BLaER1 (cell line): ENCODE measurements around the gene ZNF660.

Source experiments
- H3K27ac ChIP-seq: shearing (Covaris generic); formaldehyde crosslinking; 2 replicates; pipeline ENCODE4 v1.8.1; 2022
- H3K27me3 ChIP-seq: shearing (Covaris generic); formaldehyde crosslinking; 2 replicates; pipeline ENCODE4 v1.8.1; 2022
- H3K36me3 ChIP-seq: shearing (Covaris generic); formaldehyde crosslinking; 2 replicates; pipeline ENCODE4 v1.8.1; 2022
- H3K4me1 ChIP-seq: shearing (Covaris generic); formaldehyde crosslinking; 2 replicates; pipeline ENCODE4 v1.8.1; 2022
- H3K4me2 ChIP-seq: shearing (Covaris generic); formaldehyde crosslinking; 2 replicates; pipeline ENCODE4 v1.8.1; 2022
- H3K4me3 ChIP-seq: shearing (Covaris generic); formaldehyde crosslinking; 2 replicates; pipeline ENCODE4 v1.8.1; 2022
- H3K9ac ChIP-seq: shearing (Covaris generic); formaldehyde crosslinking; 2 replicates; pipeline ENCODE4 v1.8.1; 2022
- H3K9me3 ChIP-seq: shearing (Covaris generic); formaldehyde crosslinking; 2 replicates; pipeline ENCODE4 v1.8.1; 2022
- H4K20me1 ChIP-seq: shearing (Covaris generic); formaldehyde crosslinking; 2 replicates; pipeline ENCODE4 v1.8.1; 2022
- Cebpa-rat ChIP-seq: shearing (Covaris generic); IDR thresholded peaks from 2 replicates; pipeline ENCODE4 v1.8.1; 2022

The ZNF660 gene

GRCh38 chr3:44624749-44625480, 40.2 kb downstream of the ZNF660 start, which contains the start of gene ZNF197:
Gene ZNF197, plus strand, starts transcription at chr3:44625036. Its CDS starts 4,119 bp downstream, at chr3:44629155.
- Histone ChIP-seq H3K9me3 (no peaks in the 10 kb centered on the region), H4K20me1 (peaks cover 9% of the 10 kb centered on the region; the same call in 1 of the 2 replicates), H3K4me2 (peak within 1 kb of the TSS; percentile 88), H3K4me1 (peaks cover 11% of the 10 kb centered on the region), H3K27ac (peak within 1 kb of the TSS; percentile 87), H3K4me3 (peak within 1 kb of the TSS; percentile 82), H3K9ac (peak within 1 kb of the TSS; percentile 92), H3K27me3 (no peaks in the 10 kb centered on the region), H3K36me3 (peaks cover 20% of the 10 kb centered on the region)
- no peak for TF ChIP-seq Cebpa-rat

DNA sequence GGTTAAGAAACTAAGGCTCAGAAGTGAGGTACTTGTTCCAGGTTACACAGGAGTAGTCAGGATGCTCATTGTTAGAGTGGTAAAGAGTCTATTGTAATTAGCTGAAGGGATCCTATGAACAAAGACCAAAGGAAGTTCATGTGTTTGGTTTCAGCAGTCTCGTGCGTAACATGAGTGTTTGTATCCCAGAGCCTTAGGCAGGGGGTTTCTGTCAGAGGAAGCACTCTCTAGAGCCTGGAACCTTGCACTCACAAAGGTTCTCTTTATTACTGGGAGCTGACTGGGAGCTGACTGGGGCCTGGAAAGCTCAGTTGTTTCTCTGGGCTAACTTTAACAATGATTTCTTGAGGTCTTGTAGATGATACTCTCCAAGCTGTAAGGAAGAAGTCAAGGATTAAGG, 44.0 kb downstream of the ZNF660 start:
- H4K20me1 ChIP-seq = peaks cover 9% of the 10 kb centered on the region; the same call in 1 of the 2 replicates
- no peak overlapping the region for H3K4me3 ChIP-seq
- peaks cover 11% of the 10 kb centered on the region for H3K4me1 ChIP-seq
- no peak overlapping the region for H3K9ac ChIP-seq
- TF ChIP-seq Cebpa-rat = no peak
- H3K36me3 ChIP-seq = peaks cover 58% of the 10 kb centered on the region
- no peak overlapping the region for H3K4me2 ChIP-seq
- H3K27me3 ChIP-seq = no peaks in the 10 kb centered on the region
- H3K9me3 ChIP-seq = no peaks in the 10 kb centered on the region
- H3K27ac ChIP-seq = no peak overlapping the region

- Histone ChIP-seq H3K4me1 (no peaks in the 10 kb centered on the region), H3K4me2 (no peak overlapping the region), H3K9me3 (peaks cover 21% of the 10 kb centered on the region), H3K27ac (no peak overlapping the region), H4K20me1 (peaks cover 4% of the 10 kb centered on the region; the same call in 1 of the 2 replicates), H3K27me3 (no peaks in the 10 kb centered on the region), H3K4me3 (no peak overlapping the region), H3K36me3 (peaks cover 91% of the 10 kb centered on the region), H3K9ac (no peak overlapping the region)
- no peak for TF ChIP-seq Cebpa-rat
Measured at GRCh38 chr3:44632193-44632592, 47.4 kb downstream of the ZNF660 start.

- no peaks in the 10 kb centered on the region for H3K27me3 ChIP-seq
- H3K9me3 ChIP-seq = peaks cover 84% of the 10 kb centered on the region
- peaks cover 96% of the 10 kb centered on the region for H3K36me3 ChIP-seq
- TF ChIP-seq Cebpa-rat = no peak
- no peaks in the 10 kb centered on the region for H4K20me1 ChIP-seq
- H3K4me1 ChIP-seq = no peaks in the 10 kb centered on the region
- no peak overlapping the region for H3K27ac ChIP-seq
- peak overlapping the region; percentile 31 for H3K4me3 ChIP-seq
- no peak overlapping the region for H3K4me2 ChIP-seq
- H3K9ac ChIP-seq = no peak overlapping the region
Measured at GRCh38 chr3:44642337-44642736, 57.6 kb downstream of the ZNF660 start.

DNA sequence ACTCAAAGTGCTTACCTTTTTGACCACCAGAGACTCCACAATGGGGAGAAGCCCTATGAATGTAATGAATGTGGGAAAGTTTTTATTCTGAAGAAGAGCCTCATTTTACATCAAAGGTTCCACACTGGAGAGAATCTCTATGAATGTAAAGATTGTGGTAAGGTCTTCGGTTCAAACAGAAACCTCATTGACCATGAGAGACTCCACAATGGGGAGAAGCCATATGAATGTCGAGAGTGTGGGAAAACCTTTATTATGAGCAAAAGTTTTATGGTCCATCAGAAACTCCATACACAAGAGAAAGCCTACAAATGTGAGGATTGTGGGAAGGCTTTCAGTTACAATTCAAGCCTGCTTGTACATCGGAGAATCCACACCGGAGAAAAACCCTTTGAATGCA, 58.3 kb downstream of the ZNF660 start:
- Histone ChIP-seq H3K36me3 (peaks cover 91% of the 10 kb centered on the region), H3K4me3 (peak overlapping the region; percentile 31), H3K27ac (no peak overlapping the region)

GRCh38 chr3:44647771-44648170, 63.0 kb downstream of the ZNF660 start:
- Histone ChIP-seq H3K4me1 (no peaks in the 10 kb centered on the region), H3K4me3 (no peak overlapping the region), H4K20me1 (no peaks in the 10 kb centered on the region), H3K9me3 (peaks cover 39% of the 10 kb centered on the region), H3K9ac (no peak overlapping the region), H3K36me3 (peaks cover 52% of the 10 kb centered on the region), H3K27ac (no peak overlapping the region), H3K27me3 (no peaks in the 10 kb centered on the region), H3K4me2 (no peak overlapping the region)
- no peak for TF ChIP-seq Cebpa-rat

More for the DNA sequence above, 58.3 kb downstream of the ZNF660 start:
- Histone ChIP-seq H3K27me3 (no peaks in the 10 kb centered on the region), H3K9me3 (peaks cover 77% of the 10 kb centered on the region), H4K20me1 (no peaks in the 10 kb centered on the region), H3K4me1 (no peaks in the 10 kb centered on the region), H3K4me2 (no peak overlapping the region), H3K9ac (no peak overlapping the region)
- no peak for TF ChIP-seq Cebpa-rat

DNA sequence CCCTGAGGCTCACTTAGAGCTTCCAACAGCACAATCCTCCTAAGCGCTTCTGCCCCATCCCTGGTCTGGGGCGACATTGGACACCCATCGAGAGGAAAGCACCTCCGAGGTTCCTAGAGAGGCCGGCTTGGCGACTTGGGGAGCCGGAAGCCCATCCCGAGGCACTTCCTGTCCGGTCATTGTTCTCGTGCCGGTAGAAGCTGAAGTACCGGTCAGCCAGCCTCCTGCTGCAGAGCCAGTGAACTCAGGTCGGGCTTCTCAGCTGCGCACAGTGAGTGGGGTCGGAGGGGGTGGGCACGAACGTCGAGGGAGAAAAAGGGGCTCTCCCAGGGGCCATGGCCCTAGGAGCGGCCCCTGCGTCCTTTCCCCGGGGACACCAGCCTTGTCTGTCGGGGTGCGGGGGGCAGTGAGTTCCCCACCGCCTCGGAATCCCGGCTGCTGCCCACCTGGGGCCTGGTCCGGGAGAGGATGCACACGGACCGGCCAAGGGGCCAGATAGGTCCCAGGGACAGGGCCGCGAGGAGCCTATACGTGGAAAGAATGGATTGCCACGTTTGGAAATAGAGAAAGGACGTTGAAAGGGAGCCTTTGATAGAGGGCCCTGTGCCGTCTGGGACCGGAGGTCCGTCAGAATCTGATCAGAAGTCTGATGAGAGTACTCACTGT, 63.9 kb downstream of the ZNF660 start, which contains the start of gene ZNF35:
Gene ZNF35, plus strand, starts transcription at position 169 of the 666 bp plus-strand sequence. CDS start 2,336 bp downstream, outside the sequence.
- Histone ChIP-seq H4K20me1 (no peaks in the 10 kb centered on the region), H3K4me1 (no peaks in the 10 kb centered on the region), H3K4me3 (no peak within 1 kb of the TSS), H3K27ac (no peak within 1 kb of the TSS), H3K9me3 (peaks cover 29% of the 10 kb centered on the region), H3K36me3 (peaks cover 43% of the 10 kb centered on the region), H3K9ac (no peak within 1 kb of the TSS), H3K4me2 (no peak within 1 kb of the TSS), H3K27me3 (no peaks in the 10 kb centered on the region)
- TF ChIP-seq Cebpa-rat = no peak
